Fibroblast of villous mesenchyme (primary cell): Measurements from ENCODE around the gene HOATZ. TPM values are rescaled to one million over a fixed set of nuclear protein-coding genes. Genes with fewer than 3 reads are reported as not detected.

Source experiments
- DNase-seq: peaks from one replicate; pipeline ENCODE4 v3.0.0-alpha.2; 2010; ENCODE audit warnings: low read depth
- H3K4me3 ChIP-seq: 2 replicates; pipeline ENCODE4 v1.5.1; 2011; ENCODE audit warnings: low read depth, mild to moderate bottlenecking, low read length
- total RNA-seq: library from RNA; depleted of rRNA; stranded (reverse); fragments of >200 nt; gene quantifications from 2 replicates; pipeline ENCODE4 v1.2.3, GENCODE V29; 2012
- TF ChIP-seq, protein P1 (sequence below): IDR thresholded peaks from 2 replicates; pipeline ENCODE4 v1.5.1; 2012; ENCODE audit warnings: low read depth, mild to moderate bottlenecking, low read length; ENCODE audit not compliant: insufficient read depth

The HOATZ gene
- total RNA-seq, 1 donor, result not detected

DNA sequence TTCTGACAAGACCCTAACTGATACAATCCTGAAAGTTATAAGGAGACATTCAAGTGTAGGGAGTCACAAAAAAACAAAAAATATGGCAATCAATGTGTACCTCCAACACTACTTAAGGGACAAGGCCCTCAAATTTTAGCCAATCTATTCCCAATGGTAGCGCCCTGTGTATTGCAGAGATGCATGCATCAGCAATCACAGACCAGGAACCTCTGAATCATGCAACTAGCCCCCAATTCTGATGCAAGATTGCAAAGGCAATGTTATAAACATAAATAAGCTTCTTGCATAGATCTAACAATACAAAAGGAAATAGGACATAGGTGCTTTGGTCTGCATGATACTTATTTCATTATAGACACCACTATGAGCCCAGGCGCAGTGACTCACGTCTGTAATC lies 58.0 kb downstream of the HOATZ start:
- no peak overlapping the region for H3K4me3 ChIP-seq
- no peak for DNase-seq
- TF ChIP-seq, protein P1, sequence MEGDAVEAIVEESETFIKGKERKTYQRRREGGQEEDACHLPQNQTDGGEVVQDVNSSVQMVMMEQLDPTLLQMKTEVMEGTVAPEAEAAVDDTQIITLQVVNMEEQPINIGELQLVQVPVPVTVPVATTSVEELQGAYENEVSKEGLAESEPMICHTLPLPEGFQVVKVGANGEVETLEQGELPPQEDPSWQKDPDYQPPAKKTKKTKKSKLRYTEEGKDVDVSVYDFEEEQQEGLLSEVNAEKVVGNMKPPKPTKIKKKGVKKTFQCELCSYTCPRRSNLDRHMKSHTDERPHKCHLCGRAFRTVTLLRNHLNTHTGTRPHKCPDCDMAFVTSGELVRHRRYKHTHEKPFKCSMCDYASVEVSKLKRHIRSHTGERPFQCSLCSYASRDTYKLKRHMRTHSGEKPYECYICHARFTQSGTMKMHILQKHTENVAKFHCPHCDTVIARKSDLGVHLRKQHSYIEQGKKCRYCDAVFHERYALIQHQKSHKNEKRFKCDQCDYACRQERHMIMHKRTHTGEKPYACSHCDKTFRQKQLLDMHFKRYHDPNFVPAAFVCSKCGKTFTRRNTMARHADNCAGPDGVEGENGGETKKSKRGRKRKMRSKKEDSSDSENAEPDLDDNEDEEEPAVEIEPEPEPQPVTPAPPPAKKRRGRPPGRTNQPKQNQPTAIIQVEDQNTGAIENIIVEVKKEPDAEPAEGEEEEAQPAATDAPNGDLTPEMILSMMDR, result no peak

- TF ChIP-seq, protein P1, result no peak
- no peak for DNase-seq
- no peak overlapping the region for H3K4me3 ChIP-seq
Observed at GRCh38 chr11:111573821-111574249, 59.3 kb downstream of the HOATZ start.

DNA sequence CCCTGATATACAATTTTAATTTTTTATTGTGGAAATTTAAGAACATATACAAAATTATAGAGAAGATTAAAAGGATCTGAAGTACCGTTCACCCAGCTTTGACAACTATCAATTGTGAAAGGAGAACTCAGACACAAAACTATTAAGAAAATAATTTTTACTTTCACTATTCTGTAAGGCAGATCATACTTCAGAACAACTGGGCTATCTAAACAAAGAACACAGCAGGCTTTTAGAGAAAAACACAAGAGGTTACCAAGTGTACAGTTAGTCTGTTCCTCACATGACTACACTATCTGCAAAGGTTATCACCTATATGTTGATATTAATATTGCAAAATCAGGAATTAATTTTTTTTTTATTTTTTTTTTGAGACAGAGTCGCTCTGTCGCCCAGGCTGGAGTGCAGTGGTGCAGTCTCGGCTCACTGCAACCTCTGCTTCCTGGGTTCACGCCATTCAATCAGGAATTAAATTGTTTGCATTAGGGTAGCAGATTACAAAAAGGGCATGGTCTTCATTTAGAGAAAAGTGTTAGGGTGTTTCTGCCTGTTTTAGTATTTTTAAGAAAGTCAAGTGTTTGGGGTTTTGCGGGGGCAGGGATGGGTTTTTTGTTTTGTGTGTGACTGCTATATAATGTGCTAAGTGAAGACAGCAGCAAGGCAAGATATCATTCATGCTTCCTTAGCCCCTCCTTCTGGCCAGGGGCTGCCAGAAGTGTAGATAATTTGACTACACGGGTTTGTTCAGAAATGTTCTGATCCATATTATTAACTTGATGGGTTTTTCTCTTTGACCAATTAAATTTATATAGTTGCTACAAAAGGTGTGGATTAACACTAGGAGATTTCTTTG lies 60.0 kb downstream of the HOATZ start:
- TF ChIP-seq, protein P1, result peak; percentile 4
- DNase-seq, result no peak
- no peak overlapping the region for H3K4me3 ChIP-seq

DNA sequence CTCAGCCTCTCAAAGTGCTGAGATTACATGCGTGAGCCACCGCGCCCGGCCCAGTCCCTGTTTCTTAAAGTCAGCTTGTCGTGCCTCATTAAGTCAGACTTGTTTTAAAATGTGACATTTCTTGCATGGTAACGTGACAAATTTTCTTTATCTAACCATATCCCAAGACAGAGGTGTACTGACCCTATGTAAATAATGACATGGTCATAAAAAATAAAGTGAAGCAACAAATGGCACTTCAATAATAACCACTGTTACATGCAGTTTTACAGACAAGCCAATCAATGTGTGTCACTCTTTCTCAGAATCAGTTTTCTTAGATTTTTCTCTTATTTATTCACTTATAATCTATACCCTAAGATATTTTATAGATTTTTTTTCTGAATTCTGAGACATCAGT lies 61.2 kb downstream of the HOATZ start:
- DNase-seq, result no peak
- H3K4me3 ChIP-seq, result no peak overlapping the region
- TF ChIP-seq, protein P1, result no peak

DNA sequence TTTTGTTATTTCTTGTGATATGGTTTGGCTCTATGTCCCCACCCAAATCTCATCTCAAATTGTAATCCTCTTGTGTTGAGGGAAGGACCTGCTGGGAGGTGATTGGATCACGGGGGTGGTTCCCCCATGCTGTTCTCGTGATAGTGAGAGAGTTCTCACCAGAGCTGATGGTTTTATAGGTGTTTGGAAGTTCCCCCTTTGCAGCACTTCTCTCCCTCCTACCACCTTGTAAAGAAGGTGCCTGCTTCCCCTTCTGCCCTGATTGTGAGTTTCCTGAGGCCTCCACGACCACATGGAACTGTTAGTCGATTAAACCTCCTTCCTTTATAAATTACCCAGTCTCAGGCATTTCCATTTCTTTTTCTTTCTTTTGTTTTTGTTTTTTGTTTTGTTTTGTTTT lies 63.2 kb downstream of the HOATZ start:
- DNase-seq, result no peak
- no peak overlapping the region for H3K4me3 ChIP-seq
- TF ChIP-seq, protein P1, result no peak

GRCh38 chr11:111581341-111581740 lies 66.8 kb downstream of the HOATZ start:
- no peak for DNase-seq
- no peak overlapping the region for H3K4me3 ChIP-seq
- TF ChIP-seq, protein P1, result no peak
